ENCODE results near the gene ARHGEF3.

Gene ARHGEF3

GRCh38 chr3:56844536-56844935 lies 42.8 kb upstream of the ARHGEF3 start:
- TF ChIP-seq POLR2AphosphoS5 (IDR thresholded peaks at IDR 0.05; ENCODE audit: low read depth) (no peak), CTCF (IDR thresholded peaks at IDR 0.05; ENCODE audit: insufficient read depth, low read length) (no peak), REST (IDR thresholded peaks at IDR 0.05; ENCODE audit: insufficient replicate concordance, low read depth) (no peak)
- no peak overlapping the region for H3K27ac ChIP-seq (replicated peaks)
- DNase-seq (ENCODE audit: low read depth in 1 of 2, low spot score in 1 of 2) = no peak

GRCh38 chr3:56839784-56840715 lies 38.3 kb upstream of the ARHGEF3 start:
- no peak overlapping the region for H3K27ac ChIP-seq (replicated peaks)
- no peak for DNase-seq (ENCODE audit: low read depth in 1 of 2, low spot score in 1 of 2)
- no peaks in the 10 kb centered on the region for H3K27me3 ChIP-seq (ENCODE audit: insufficient read depth, poor library complexity, severe bottlenecking)
- TF ChIP-seq SPI1 (IDR thresholded peaks at IDR 0.05; ENCODE audit: borderline replicate concordance, low read depth) = no peak
- TF ChIP-seq POLR2AphosphoS5 (IDR thresholded peaks at IDR 0.05; ENCODE audit: low read depth) = no peak
- no peak overlapping the region for H3K4me3 ChIP-seq (replicated peaks; ENCODE audit: insufficient read depth, low read length)

More at GRCh38 chr3:56844536-56844935, 42.8 kb upstream of the ARHGEF3 start:
- Histone ChIP-seq H3K4me3 (replicated peaks; ENCODE audit: insufficient read depth, low read length) (no peak overlapping the region), H3K27me3 (ENCODE audit: insufficient read depth, poor library complexity, severe bottlenecking) (no peaks in the 10 kb centered on the region)

- Histone ChIP-seq H3K27ac (replicated peaks) (no peak overlapping the region), H3K4me3 (replicated peaks; ENCODE audit: insufficient read depth, low read length) (no peak overlapping the region), H3K27me3 (ENCODE audit: insufficient read depth, poor library complexity, severe bottlenecking) (no peaks in the 10 kb centered on the region)
- no peak for DNase-seq (ENCODE audit: low read depth in 1 of 2, low spot score in 1 of 2)
- no peak for TF ChIP-seq SPI1 (IDR thresholded peaks at IDR 0.05; ENCODE audit: borderline replicate concordance, low read depth)
- TF ChIP-seq CTCF (IDR thresholded peaks at IDR 0.05; ENCODE audit: insufficient read depth, low read length) = no peak
- no peak for TF ChIP-seq POLR2AphosphoS5 (IDR thresholded peaks at IDR 0.05; ENCODE audit: low read depth)
- no peak for TF ChIP-seq REST (IDR thresholded peaks at IDR 0.05; ENCODE audit: insufficient replicate concordance, low read depth)
- TF ChIP-seq GABPA (IDR thresholded peaks at IDR 0.05; ENCODE audit: low read depth) = no peak
These were observed 36.7 kb upstream of the ARHGEF3 start for GRCh38 chr3:56838448-56838847.

- no peaks in the 10 kb centered on the region for H3K27me3 ChIP-seq (ENCODE audit: insufficient read depth, poor library complexity, severe bottlenecking)
- H3K27ac ChIP-seq (replicated peaks) = no peak overlapping the region
- no peak for DNase-seq (ENCODE audit: low read depth in 1 of 2, low spot score in 1 of 2)
- TF ChIP-seq POLR2AphosphoS5 (IDR thresholded peaks at IDR 0.05; ENCODE audit: low read depth) (no peak), GABPA (IDR thresholded peaks at IDR 0.05; ENCODE audit: low read depth) (no peak), REST (IDR thresholded peaks at IDR 0.05; ENCODE audit: insufficient replicate concordance, low read depth) (no peak)
- H3K4me3 ChIP-seq (replicated peaks; ENCODE audit: insufficient read depth, low read length) = no peak overlapping the region
These were observed 35.6 kb upstream of the ARHGEF3 start for GRCh38 chr3:56837196-56837955.
